ENCODE results near the gene RBM24.

GRCh38 chr6:17298257-17298656 lies 17.1 kb downstream of the RBM24 start:
- TF ChIP-seq CTCF (conservative IDR thresholded peaks at IDR 0.05; ENCODE audit: low read depth, low read length) (no peak), EZH2 (IDR thresholded peaks at IDR 0.05; ENCODE audit: borderline replicate concordance, low read depth, low read length, poor library complexity, severe bottlenecking) (no peak)

Measured in A673 (cell line).